H1 (cell line): ENCODE results near the gene PRDM1. TPM values are rescaled to one million over a fixed set of nuclear protein-coding genes. Genes with fewer than 3 reads are reported as not detected.

Experiments
- ASH2L ChIP-seq: fragments of 200-600, 300-600 bp; sonication (generic); IDR thresholded peaks from one replicate; pipeline ENCODE4 v1.7.1; 2017; ENCODE audit warnings: low read length
- JUN ChIP-seq: IDR thresholded peaks from 2 replicates; pipeline ENCODE4 v1.6.1; 2011; ENCODE audit warnings: low read depth, mild to moderate bottlenecking, improper control_type of control experiment, low read length
- POLR2A ChIP-seq, 2 experiments: IDR thresholded peaks; 1 replicate in 1 of 2; 2 replicates in 1 of 2; pipeline ENCODE4 v1.6.1; 2011; ENCODE audit warnings: low read depth in 2 of 2, low read length in 2 of 2, mild to moderate bottlenecking in 2 of 2; ENCODE audit errors: control extremely low read depth in 1 of 2
- polyA plus RNA-seq, 7 experiments: library from polyadenylated mRNA; depleted of rRNA in 3 of 7; stranded (reverse) in 5 of 7; unstranded in 2 of 7; fragments of >200 nt in 5 of 7; fragments of 200-250 nt in 2 of 7; gene quantifications; 1 replicate in 5 of 7; 2 replicates in 1 of 7; 4 replicates in 1 of 7; pipeline versions ENCODE4 v1.2.1 to v1.2.3, GENCODE V29; 2011 to 2013; ENCODE audit warnings: missing spikeins in 2 of 7, mixed read lengths in 2 of 7
- total RNA-seq: library from RNA; stranded (reverse); fragmentation: NEBNext Ultra II Directional; extraction: Animal tissue kit (Norgen Biotek cat#: 25700); gene quantifications from 2 replicates; pipeline ENCODE4 v1.2.1, GENCODE V29; 2021

PRDM1 gene
- total and polyA plus RNA-seq, 2 of the 8 experiments (the other 6 are each of a cell fraction or from before 2014, with no cell fraction given) = 0.21 to 0.74 TPM

DNA sequence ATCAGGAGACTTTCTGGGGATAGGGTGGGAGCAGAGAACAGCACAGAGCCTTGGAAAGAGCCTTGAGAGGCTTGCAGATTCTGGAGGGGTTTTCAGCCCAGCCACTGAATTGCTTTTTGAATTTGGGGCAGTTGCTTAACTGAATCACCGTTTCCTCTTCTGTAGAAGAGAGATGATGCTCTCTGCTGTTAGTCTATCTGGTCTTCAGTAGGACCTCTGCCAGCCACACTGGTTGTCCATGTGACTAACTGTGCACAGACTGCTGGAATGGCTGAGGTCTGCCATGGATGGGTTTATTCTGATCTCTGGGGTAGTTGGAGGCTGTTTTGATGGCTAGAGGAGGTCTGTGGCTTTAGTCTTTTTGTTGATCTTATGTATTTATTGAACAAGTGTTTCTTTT lies 21.4 kb upstream of the PRDM1 start (continued):
- no peak for TF ChIP-seq POLR2A (IDR thresholded peaks at IDR 0.05; ENCODE audit: control extremely low read depth in 1 of 2, low read depth in 2 of 2, low read length in 2 of 2)
- TF ChIP-seq ASH2L = no peak
- no peak for TF ChIP-seq JUN
